Nephron progenitor cell (in vitro differentiated cells): ENCODE data around the gene CREBZF.
"Not testable (repeated sequence)": the region's sequence is repeated elsewhere in the genome, so short reads cannot be mapped to it uniquely, and the experiment has no call there.

ENCODE experiments used
- DNase-seq: peaks from one replicate; pipeline ENCODE4 v3.0.0; 2021
- H3K27ac Mint-ChIP-seq: 2 replicates; pipeline ENCODE4 v1.8.0; 2021; ENCODE audit warnings: mild to moderate bottlenecking, moderate library complexity, mixed read lengths
- H3K27me3 Mint-ChIP-seq: 2 replicates; pipeline ENCODE4 v1.8.0; 2021; ENCODE audit warnings: mild to moderate bottlenecking, low read depth, mixed read lengths; ENCODE audit not compliant: poor library complexity
- H3K36me3 Mint-ChIP-seq: 2 replicates; pipeline ENCODE4 v1.8.0; 2021; ENCODE audit warnings: low read depth, mixed read lengths
- H3K4me1 Mint-ChIP-seq: 2 replicates; pipeline ENCODE4 v1.8.0; 2021; ENCODE audit warnings: mixed read lengths
- H3K4me3 Mint-ChIP-seq: 2 replicates; pipeline ENCODE4 v1.8.0; 2021; ENCODE audit warnings: mild to moderate bottlenecking, moderate library complexity, mixed read lengths
- H3K9me3 Mint-ChIP-seq: 2 replicates; pipeline ENCODE4 v1.8.0; 2021; ENCODE audit warnings: mild to moderate bottlenecking, moderate library complexity, mixed read lengths
- TF ChIP-seq, protein P1 (sequence below): fragments of 200-600 bp; sonication (generic); IDR thresholded peaks from 2 replicates; pipeline ENCODE4 v1.5.0; 2021; ENCODE audit warnings: antibody characterized with exemption

Gene CREBZF

DNA sequence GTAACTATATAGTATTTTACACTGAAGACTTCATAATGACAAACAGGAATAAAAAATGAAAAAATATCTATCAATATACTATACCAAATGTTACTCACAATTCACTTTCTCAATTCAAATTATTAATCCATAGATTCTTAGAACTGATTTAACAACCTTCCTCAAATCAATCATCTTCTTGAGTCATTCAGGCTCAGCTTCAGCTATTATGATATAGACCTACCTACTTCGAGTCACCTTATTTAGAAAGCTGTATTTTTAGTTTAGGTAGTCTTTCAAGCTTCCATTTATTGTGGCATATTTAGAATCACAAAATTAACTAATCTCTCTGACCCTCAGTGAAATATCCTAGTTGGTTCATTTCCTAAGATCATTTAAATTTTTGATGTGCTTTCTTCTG, 8.2 kb downstream of the CREBZF start:
- Mint-ChIP-seq H3K27ac (peak overlapping the region; percentile 27), H3K9me3 (no peaks in the 10 kb centered on the region), H3K27me3 (peaks cover 3% of the 10 kb centered on the region), H3K36me3 (peaks cover 41% of the 10 kb centered on the region), H3K4me3 (no peak overlapping the region), H3K4me1 (peaks cover 35% of the 10 kb centered on the region)
- TF ChIP-seq, protein P1, sequence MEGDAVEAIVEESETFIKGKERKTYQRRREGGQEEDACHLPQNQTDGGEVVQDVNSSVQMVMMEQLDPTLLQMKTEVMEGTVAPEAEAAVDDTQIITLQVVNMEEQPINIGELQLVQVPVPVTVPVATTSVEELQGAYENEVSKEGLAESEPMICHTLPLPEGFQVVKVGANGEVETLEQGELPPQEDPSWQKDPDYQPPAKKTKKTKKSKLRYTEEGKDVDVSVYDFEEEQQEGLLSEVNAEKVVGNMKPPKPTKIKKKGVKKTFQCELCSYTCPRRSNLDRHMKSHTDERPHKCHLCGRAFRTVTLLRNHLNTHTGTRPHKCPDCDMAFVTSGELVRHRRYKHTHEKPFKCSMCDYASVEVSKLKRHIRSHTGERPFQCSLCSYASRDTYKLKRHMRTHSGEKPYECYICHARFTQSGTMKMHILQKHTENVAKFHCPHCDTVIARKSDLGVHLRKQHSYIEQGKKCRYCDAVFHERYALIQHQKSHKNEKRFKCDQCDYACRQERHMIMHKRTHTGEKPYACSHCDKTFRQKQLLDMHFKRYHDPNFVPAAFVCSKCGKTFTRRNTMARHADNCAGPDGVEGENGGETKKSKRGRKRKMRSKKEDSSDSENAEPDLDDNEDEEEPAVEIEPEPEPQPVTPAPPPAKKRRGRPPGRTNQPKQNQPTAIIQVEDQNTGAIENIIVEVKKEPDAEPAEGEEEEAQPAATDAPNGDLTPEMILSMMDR: no peak
- no peak for DNase-seq

DNA sequence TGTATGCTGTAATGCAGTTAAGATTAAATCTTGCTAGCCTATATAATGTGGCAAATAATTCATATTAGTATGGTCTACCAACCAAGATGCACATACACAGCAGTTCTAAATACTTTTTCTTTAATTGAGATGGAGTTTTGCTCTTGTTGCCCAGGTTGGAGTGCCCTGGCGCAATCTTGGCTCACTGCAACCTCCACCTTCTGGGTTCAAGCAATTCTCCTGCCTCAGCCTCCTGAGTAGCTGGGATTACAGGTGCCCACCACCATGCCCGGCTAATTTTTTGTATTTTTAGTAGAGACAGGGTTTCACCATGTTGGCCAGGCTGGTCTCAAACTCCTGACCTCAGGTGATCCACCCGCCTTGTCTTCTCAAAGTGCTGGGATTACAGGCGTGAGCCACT, 10.6 kb downstream of the CREBZF start:
- not testable (repeated sequence) for H3K9me3 Mint-ChIP-seq, H3K27ac Mint-ChIP-seq, H3K27me3 Mint-ChIP-seq, H3K4me3 Mint-ChIP-seq, DNase-seq
- H3K36me3 Mint-ChIP-seq: peaks cover 27% of the 10 kb centered on the region
- peaks cover 18% of the 10 kb centered on the region for H3K4me1 Mint-ChIP-seq

DNA sequence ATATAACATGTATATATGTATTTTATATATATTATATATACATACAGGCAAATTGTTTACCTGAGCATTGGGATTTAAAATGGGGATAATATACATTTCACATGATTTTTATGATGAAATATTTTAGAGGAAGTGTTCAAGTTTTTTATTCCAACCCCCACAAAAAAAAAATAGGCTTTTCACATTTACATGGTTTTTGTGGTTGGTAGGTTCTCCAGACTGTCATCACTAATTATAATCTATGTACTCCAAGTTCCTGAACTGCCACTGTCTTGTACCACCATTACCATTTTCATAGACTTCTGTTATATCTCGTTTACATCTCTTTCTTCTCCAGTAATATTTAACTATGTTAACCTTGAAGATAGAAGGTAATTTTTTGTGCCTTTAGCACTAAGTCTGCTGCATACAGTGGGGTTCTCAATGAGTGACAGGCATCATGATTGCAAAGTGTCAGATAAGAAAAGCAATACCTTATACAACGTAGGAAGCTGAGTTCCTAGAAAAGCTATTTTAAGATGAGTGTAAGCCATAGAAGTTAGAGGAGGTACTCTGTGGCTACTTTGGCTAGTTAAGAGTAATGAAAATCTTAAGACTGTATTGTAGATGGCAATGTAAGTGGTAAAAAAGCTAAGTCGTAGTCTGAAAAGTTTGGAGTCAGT, 12.0 kb downstream of the CREBZF start:
- peaks cover 17% of the 10 kb centered on the region for H3K36me3 Mint-ChIP-seq
- H3K9me3 Mint-ChIP-seq: no peaks in the 10 kb centered on the region
- H3K4me1 Mint-ChIP-seq: peaks cover 20% of the 10 kb centered on the region
- no peak for DNase-seq
- TF ChIP-seq, protein P1: no peak
- no peak overlapping the region for H3K27ac Mint-ChIP-seq
- H3K27me3 Mint-ChIP-seq: no peaks in the 10 kb centered on the region
- no peak overlapping the region for H3K4me3 Mint-ChIP-seq

DNA sequence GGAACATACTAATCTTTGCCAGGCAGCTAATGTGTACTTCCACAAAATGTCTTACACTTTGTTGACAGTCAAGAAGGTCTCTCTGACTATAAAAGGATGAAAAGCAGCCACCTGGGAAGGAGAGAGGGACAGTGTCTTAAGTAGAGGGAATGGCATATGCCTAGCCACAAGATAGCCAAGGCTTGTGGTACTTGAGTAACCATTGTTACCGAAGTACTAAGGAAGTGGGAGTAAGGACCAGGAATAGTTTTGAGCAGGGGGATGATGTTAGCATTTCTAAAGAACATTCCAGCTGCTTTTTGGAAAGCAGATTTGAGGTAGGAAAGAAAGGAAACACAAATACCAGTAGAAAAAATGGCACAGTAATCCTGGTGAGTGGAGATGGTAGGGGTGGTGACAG, 13.8 kb downstream of the CREBZF start:
- no peak overlapping the region for H3K4me3 Mint-ChIP-seq

DNA sequence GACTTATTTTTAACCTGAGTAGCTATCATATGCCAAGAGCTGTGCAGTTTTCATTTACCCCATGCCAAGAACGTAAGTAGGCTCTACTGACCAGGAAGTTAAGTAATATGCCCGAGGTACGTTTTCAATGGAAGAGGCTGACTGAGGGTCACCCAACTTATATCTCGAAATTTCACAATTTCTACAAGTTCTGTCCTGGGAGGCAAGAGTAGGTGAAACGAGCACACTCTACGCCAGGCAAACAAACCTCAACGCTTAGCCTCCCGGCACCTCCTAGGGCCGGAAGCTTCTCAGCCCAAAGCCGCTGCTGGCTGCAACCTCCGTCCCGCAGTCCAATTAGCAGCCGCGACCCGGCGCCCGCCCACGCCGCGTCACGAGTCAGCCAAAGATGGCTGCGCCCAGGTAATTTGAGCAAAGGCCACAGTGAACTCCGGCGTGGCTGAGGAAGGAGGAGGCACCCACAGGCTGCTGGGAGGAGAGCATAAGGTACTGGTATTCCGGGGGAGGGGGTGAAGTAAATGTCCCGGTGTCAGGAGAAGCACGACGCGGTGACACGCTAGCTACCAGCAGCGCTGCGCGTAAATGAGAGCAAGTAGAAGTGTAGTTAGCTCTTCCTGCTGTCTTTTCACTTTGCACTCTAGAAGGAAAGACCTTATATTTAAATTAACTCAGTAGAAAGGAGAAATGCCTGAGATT, 17.2 kb downstream of the CREBZF start, which contains the start of gene TMEM126A:
TMEM126A (plus strand) TSS at position 364 of the 696 bp plus-strand sequence. CDS start 2,289 bp downstream, outside the sequence.
- Mint-ChIP-seq H3K4me1 (peaks cover 26% of the 10 kb centered on the region), H3K27ac (peak within 1 kb of the TSS; percentile 97), H3K9me3 (no peaks in the 10 kb centered on the region), H3K36me3 (peaks cover 10% of the 10 kb centered on the region), H3K27me3 (peaks cover 15% of the 10 kb centered on the region), H3K4me3 (peak within 1 kb of the TSS; percentile 91)
- DNase-seq: peak; percentile 91
- TF ChIP-seq, protein P1: no peak

More for the DNA sequence above, 13.8 kb downstream of the CREBZF start:
- peaks cover 10% of the 10 kb centered on the region for H3K36me3 Mint-ChIP-seq
- H3K27me3 Mint-ChIP-seq: peaks cover under 1% of the 10 kb centered on the region
- DNase-seq: no peak
- TF ChIP-seq, protein P1: no peak
- no peaks in the 10 kb centered on the region for H3K9me3 Mint-ChIP-seq
- peak overlapping the region; percentile 83 for H3K27ac Mint-ChIP-seq
- peaks cover 26% of the 10 kb centered on the region for H3K4me1 Mint-ChIP-seq

DNA sequence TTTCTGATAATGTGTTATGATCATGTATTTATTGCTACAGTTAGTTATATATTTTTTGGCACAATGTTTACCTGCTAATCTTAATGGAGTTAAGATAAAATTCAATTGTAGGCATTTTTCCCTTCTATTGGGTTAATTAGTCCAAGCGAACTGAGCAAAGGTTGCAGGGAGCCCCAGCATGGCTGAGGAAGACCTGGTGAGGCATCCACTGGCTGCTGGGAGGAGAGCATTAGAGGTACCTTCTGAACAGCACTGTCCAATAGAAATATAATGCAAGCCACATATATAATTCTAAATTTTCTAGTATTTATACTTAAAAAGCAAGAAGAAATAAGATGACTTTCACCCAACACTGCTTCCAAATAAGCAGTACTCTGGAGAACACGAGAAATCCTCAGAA, 17.9 kb downstream of the CREBZF start:
- Mint-ChIP-seq H3K9me3 (no peaks in the 10 kb centered on the region), H3K27me3 (peaks cover 17% of the 10 kb centered on the region), H3K36me3 (peaks cover 10% of the 10 kb centered on the region), H3K4me3 (peak overlapping the region; percentile 91), H3K27ac (no peak overlapping the region), H3K4me1 (peaks cover 26% of the 10 kb centered on the region)
- no peak for DNase-seq
- TF ChIP-seq, protein P1: no peak
